ENCODE measurements around the gene LONRF2.

- TF ChIP-seq, protein P1, sequence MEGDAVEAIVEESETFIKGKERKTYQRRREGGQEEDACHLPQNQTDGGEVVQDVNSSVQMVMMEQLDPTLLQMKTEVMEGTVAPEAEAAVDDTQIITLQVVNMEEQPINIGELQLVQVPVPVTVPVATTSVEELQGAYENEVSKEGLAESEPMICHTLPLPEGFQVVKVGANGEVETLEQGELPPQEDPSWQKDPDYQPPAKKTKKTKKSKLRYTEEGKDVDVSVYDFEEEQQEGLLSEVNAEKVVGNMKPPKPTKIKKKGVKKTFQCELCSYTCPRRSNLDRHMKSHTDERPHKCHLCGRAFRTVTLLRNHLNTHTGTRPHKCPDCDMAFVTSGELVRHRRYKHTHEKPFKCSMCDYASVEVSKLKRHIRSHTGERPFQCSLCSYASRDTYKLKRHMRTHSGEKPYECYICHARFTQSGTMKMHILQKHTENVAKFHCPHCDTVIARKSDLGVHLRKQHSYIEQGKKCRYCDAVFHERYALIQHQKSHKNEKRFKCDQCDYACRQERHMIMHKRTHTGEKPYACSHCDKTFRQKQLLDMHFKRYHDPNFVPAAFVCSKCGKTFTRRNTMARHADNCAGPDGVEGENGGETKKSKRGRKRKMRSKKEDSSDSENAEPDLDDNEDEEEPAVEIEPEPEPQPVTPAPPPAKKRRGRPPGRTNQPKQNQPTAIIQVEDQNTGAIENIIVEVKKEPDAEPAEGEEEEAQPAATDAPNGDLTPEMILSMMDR (conservative IDR thresholded peaks at IDR 0.05; ENCODE audit: low read length), result no peak
- TF ChIP-seq EZH2phosphoT487 (IDR thresholded peaks at IDR 0.05; ENCODE audit: borderline replicate concordance), result no peak
Measured at GRCh38 chr2:100344433-100344832, 22.1 kb upstream of the LONRF2 start.
